IPS-18a (cell line): ENCODE data around the gene C16orf90.

Source experiments
- H3K27ac ChIP-seq: one replicate; pipeline ENCODE4 v1.5.1; 2013; ENCODE audit warnings: low read length
- H3K27me3 ChIP-seq: one replicate; pipeline ENCODE4 v1.6.1; 2013; ENCODE audit warnings: mild to moderate bottlenecking, low read length; ENCODE audit not compliant: control insufficient read depth, insufficient read depth
- H3K36me3 ChIP-seq: one replicate; pipeline ENCODE4 v1.6.1; 2013; ENCODE audit warnings: low read depth, low read length; ENCODE audit not compliant: control insufficient read depth
- H3K4me1 ChIP-seq: one replicate; pipeline ENCODE4 v1.6.1; 2013; ENCODE audit warnings: low read depth, low read length; ENCODE audit not compliant: control insufficient read depth
- H3K4me3 ChIP-seq: one replicate; pipeline ENCODE4 v1.5.1; 2013; ENCODE audit warnings: low read length
- H3K9ac ChIP-seq: one replicate; pipeline ENCODE4 v1.6.1; 2013; ENCODE audit warnings: mild to moderate bottlenecking, low read length, moderate library complexity
- H3K9me3 ChIP-seq: one replicate; pipeline ENCODE4 v1.6.1; 2013; ENCODE audit warnings: low read depth, low read length; ENCODE audit not compliant: control insufficient read depth

Gene C16orf90

GRCh38 chr16:3492356-3492755 lies 2.9 kb downstream of the C16orf90 start:
- H3K9ac ChIP-seq: no peak overlapping the region
- no peaks in the 10 kb centered on the region for H3K36me3 ChIP-seq
- no peaks in the 10 kb centered on the region for H3K4me1 ChIP-seq
- H3K9me3 ChIP-seq: no peaks in the 10 kb centered on the region
- H3K27me3 ChIP-seq: no peaks in the 10 kb centered on the region
- H3K4me3 ChIP-seq: no peak overlapping the region
- H3K27ac ChIP-seq: no peak overlapping the region

GRCh38 chr16:3490911-3491629 lies 4.2 kb downstream of the C16orf90 start:
- no peaks in the 10 kb centered on the region for H3K4me1 ChIP-seq
- no peaks in the 10 kb centered on the region for H3K27me3 ChIP-seq
- no peaks in the 10 kb centered on the region for H3K9me3 ChIP-seq
- no peak overlapping the region for H3K9ac ChIP-seq
- peaks cover 1% of the 10 kb centered on the region for H3K36me3 ChIP-seq
- no peak overlapping the region for H3K4me3 ChIP-seq
- no peak overlapping the region for H3K27ac ChIP-seq

- Histone ChIP-seq H3K36me3 (peaks cover 16% of the 10 kb centered on the region), H3K4me3 (no peak overlapping the region), H3K9ac (no peak overlapping the region), H3K4me1 (no peaks in the 10 kb centered on the region), H3K9me3 (no peaks in the 10 kb centered on the region), H3K27ac (no peak overlapping the region), H3K27me3 (no peaks in the 10 kb centered on the region)
These were observed 6.5 kb downstream of the C16orf90 start for GRCh38 chr16:3488801-3489200.

- peaks cover 27% of the 10 kb centered on the region for H3K36me3 ChIP-seq
- no peak overlapping the region for H3K27ac ChIP-seq
- no peaks in the 10 kb centered on the region for H3K27me3 ChIP-seq
- no peaks in the 10 kb centered on the region for H3K9me3 ChIP-seq
- H3K4me3 ChIP-seq: no peak overlapping the region
- no peaks in the 10 kb centered on the region for H3K4me1 ChIP-seq
- H3K9ac ChIP-seq: no peak overlapping the region
These were observed 7.5 kb downstream of the C16orf90 start for GRCh38 chr16:3487521-3488410.

GRCh38 chr16:3486506-3487215 lies 8.6 kb downstream of the C16orf90 start:
- H3K27ac ChIP-seq: no peak overlapping the region
- no peaks in the 10 kb centered on the region for H3K4me1 ChIP-seq
- no peak overlapping the region for H3K9ac ChIP-seq
- no peak overlapping the region for H3K4me3 ChIP-seq
- no peaks in the 10 kb centered on the region for H3K9me3 ChIP-seq
- H3K36me3 ChIP-seq: peaks cover 29% of the 10 kb centered on the region
- H3K27me3 ChIP-seq: no peaks in the 10 kb centered on the region

GRCh38 chr16:3485821-3486505 lies 9.3 kb downstream of the C16orf90 start:
- Histone ChIP-seq H3K4me3 (no peak overlapping the region), H3K27me3 (no peaks in the 10 kb centered on the region), H3K27ac (no peak overlapping the region), H3K4me1 (peaks cover 4% of the 10 kb centered on the region), H3K36me3 (peaks cover 34% of the 10 kb centered on the region), H3K9me3 (no peaks in the 10 kb centered on the region), H3K9ac (no peak overlapping the region)

GRCh38 chr16:3485097-3485745 lies 10.1 kb downstream of the C16orf90 start:
- H3K9ac ChIP-seq: no peak overlapping the region
- no peaks in the 10 kb centered on the region for H3K27me3 ChIP-seq
- no peak overlapping the region for H3K4me3 ChIP-seq
- peaks cover 4% of the 10 kb centered on the region for H3K4me1 ChIP-seq
- H3K27ac ChIP-seq: no peak overlapping the region
- H3K9me3 ChIP-seq: no peaks in the 10 kb centered on the region
- peaks cover 34% of the 10 kb centered on the region for H3K36me3 ChIP-seq

- peaks cover 34% of the 10 kb centered on the region for H3K36me3 ChIP-seq
- no peak overlapping the region for H3K27ac ChIP-seq
- H3K4me1 ChIP-seq: peaks cover 4% of the 10 kb centered on the region
- no peak overlapping the region for H3K9ac ChIP-seq
- no peaks in the 10 kb centered on the region for H3K27me3 ChIP-seq
- no peaks in the 10 kb centered on the region for H3K9me3 ChIP-seq
- H3K4me3 ChIP-seq: no peak overlapping the region
These were observed 10.8 kb downstream of the C16orf90 start for GRCh38 chr16:3484318-3485096.

- Histone ChIP-seq H3K4me3 (no peak overlapping the region), H3K9me3 (no peaks in the 10 kb centered on the region), H3K4me1 (peaks cover 4% of the 10 kb centered on the region), H3K36me3 (peaks cover 38% of the 10 kb centered on the region), H3K9ac (no peak overlapping the region), H3K27me3 (no peaks in the 10 kb centered on the region), H3K27ac (no peak overlapping the region)
These were observed 12.5 kb downstream of the C16orf90 start for GRCh38 chr16:3482659-3483241.
